SH-SY5Y (cell line): ENCODE results near the gene SUMF2.

Source experiments
- GATA2 ChIP-seq: IDR thresholded peaks from 2 replicates; pipeline ENCODE4 v1.6.1; 2011; ENCODE audit warnings: mild to moderate bottlenecking, low read depth, low read length
- GATA3 ChIP-seq: IDR thresholded peaks from 2 replicates; pipeline ENCODE4 v1.6.1; 2011; ENCODE audit warnings: low read depth, mild to moderate bottlenecking, low read length, moderate library complexity

GRCh38 chr7:56063882-56064625 is at the start of gene SUMF2:
- TF ChIP-seq GATA2 (no peak), GATA3 (no peak)
